ENCODE measurements around the gene PHACTR4. TPM values are rescaled to one million over a fixed set of nuclear protein-coding genes. Genes with fewer than 3 reads are reported as not detected.

PHACTR4 gene
- total and polyA plus RNA-seq, 2 of the 13 experiments (the other 11 are each of a cell fraction or from before 2014, with no cell fraction given), result 13.9 to 17.1 TPM

- TF ChIP-seq MAZ (IDR thresholded peaks at IDR 0.05; ENCODE audit: borderline replicate concordance, low read depth, low read length) (peak; percentile 91), MAZ (CRISPR knock-in tag; IDR thresholded peaks at IDR 0.05; ENCODE audit: low read depth) (peak; percentile 95), TMF1 (CRISPR knock-in tag; IDR thresholded peaks at IDR 0.05; ENCODE audit: low read depth) (peak; percentile 51; the same call in 1 of the 2 replicates), ZBTB26 (CRISPR knock-in tag; IDR thresholded peaks at IDR 0.05; ENCODE audit: borderline replicate concordance) (peak; percentile 13; the same call in 1 of the 2 replicates), FOXC1 (CRISPR knock-in tag; IDR thresholded peaks at IDR 0.05; ENCODE audit: borderline replicate concordance) (peak; percentile 68; the same call in 1 of the 2 replicates), ZNF446 (CRISPR knock-in tag; IDR thresholded peaks at IDR 0.05) (peak; percentile 30; the same call in 1 of the 2 replicates), ZNF646 (CRISPR knock-in tag; IDR thresholded peaks at IDR 0.05) (no peak), RXRB (CRISPR knock-in tag; IDR thresholded peaks at IDR 0.05; ENCODE audit: borderline replicate concordance) (peak; percentile 28; the same call in 1 of the 2 replicates), SP4 (CRISPR knock-in tag; IDR thresholded peaks at IDR 0.05) (peak; percentile 80), ZNF260 (CRISPR knock-in tag; IDR thresholded peaks at IDR 0.05; ENCODE audit: borderline replicate concordance, low read depth) (no peak), DPF2 (CRISPR knock-in tag; IDR thresholded peaks at IDR 0.05; ENCODE audit: borderline replicate concordance, low read depth) (peak; percentile 39; the same call in 1 of the 2 replicates), ZNF510 (CRISPR knock-in tag; IDR thresholded peaks at IDR 0.05; ENCODE audit: low read depth) (no peak), NR2F1 (CRISPR knock-in tag; IDR thresholded peaks at IDR 0.05) (peak in 1 of 2 experiments; percentile 7; a peak in 1 of 4 replicates), GATAD1 (CRISPR knock-in tag; IDR thresholded peaks at IDR 0.05) (peak; percentile 67), KDM5B (CRISPR knock-in tag; IDR thresholded peaks at IDR 0.05; ENCODE audit: borderline replicate concordance) (peak; percentile 80; the same call in 1 of the 2 replicates)
These were observed at the start of gene PHACTR4 (continued) for GRCh38 chr1:28369371-28370238.
